ENCODE results near the gene SPSB4. TPM values are rescaled to one million over a fixed set of nuclear protein-coding genes. Genes with fewer than 3 reads are reported as not detected.

Gene SPSB4
- total and polyA plus RNA-seq, 8 donors, result 2.6 to 20.2 (median 11.1) TPM

GRCh38 chr3:141096981-141097380, 45.8 kb downstream of the SPSB4 start:
- H3K27ac ChIP-seq, result no peak overlapping the region
- no peaks in the 10 kb centered on the region for H3K27me3 ChIP-seq
- ATAC-seq, result no peak
- H3K36me3 ChIP-seq, result no peaks in the 10 kb centered on the region
- H3K4me3 ChIP-seq, result no peak overlapping the region
- H3K9me3 ChIP-seq, result no peaks in the 10 kb centered on the region
- peaks cover under 1 to 21% (median 15%) of the 10 kb centered on the region in 3 donors for H3K4me1 ChIP-seq
- 95 to 97% methylated on average over 3 of the region's 3 CpGs for WGBS, 2 donors
- no peak for FAIRE-seq
- intact Hi-C loops (cut with DNase I), result no loop called here
- no peak for TF ChIP-seq CTCF (IDR thresholded peaks at IDR 0.05)
- DNase-seq, result no peak

- Histone ChIP-seq H3K4me1 (peaks cover 10 to 13% (median 11%) of the 10 kb centered on the region in 3 donors), H3K27ac (no peak overlapping the region), H3K36me3 (no peaks in the 10 kb centered on the region), H3K9me3 (no peaks in the 10 kb centered on the region), H3K27me3 (no peaks in the 10 kb centered on the region), H3K4me3 (no peak overlapping the region)
- no peak for TF ChIP-seq CTCF (IDR thresholded peaks at IDR 0.05)
- FAIRE-seq, result no peak
- 96 to 98% methylated on average over 3 of the region's 3 CpGs for WGBS, 2 donors
- ATAC-seq, result no peak
- intact Hi-C loops (cut with DNase I), result loop anchor here in 1 of 3 donors (10.0 kb wide), 1 partner anchor 45 kb away; the partner anchor contains the start of gene SPSB4
- DNase-seq, result no peak
These were observed 49.0 kb downstream of the SPSB4 start for GRCh38 chr3:141100112-141100511.

GRCh38 chr3:141100531-141101320, 49.6 kb downstream of the SPSB4 start:
- Histone ChIP-seq H3K36me3 (no peaks in the 10 kb centered on the region), H3K27ac (no peak overlapping the region), H3K9me3 (no peaks in the 10 kb centered on the region), H3K27me3 (no peaks in the 10 kb centered on the region), H3K4me1 (peaks cover 12 to 16% (median 16%) of the 10 kb centered on the region in 3 donors), H3K4me3 (no peak overlapping the region)
- DNase-seq (no peak), ATAC-seq (no peak), FAIRE-seq (no peak)
- WGBS, 2 donors, result 90 to 92% methylated on average over 8 of the region's 8 CpGs
- TF ChIP-seq CTCF (IDR thresholded peaks at IDR 0.05), result no peak
- intact Hi-C loops (cut with DNase I), result loop anchor here in 1 of 3 donors (10.0 kb wide), 1 partner anchor 46 kb away; the partner anchor contains the start of gene SPSB4

- Histone ChIP-seq H3K4me1 (peaks cover 12 to 16% (median 16%) of the 10 kb centered on the region in 3 donors), H3K27ac (no peak overlapping the region), H3K9me3 (no peaks in the 10 kb centered on the region), H3K36me3 (no peaks in the 10 kb centered on the region), H3K4me3 (no peak overlapping the region), H3K27me3 (no peaks in the 10 kb centered on the region)
- intact Hi-C loops (cut with DNase I), result loop anchor here in 1 of 3 donors (10.0 kb wide), 1 partner anchor 48 kb away; the partner anchor contains the start of gene SPSB4
- WGBS, 2 donors, result 100% methylated on average over 1 of the region's 1 CpG
- ATAC-seq, result no peak
- no peak for FAIRE-seq
- TF ChIP-seq CTCF (IDR thresholded peaks at IDR 0.05), result no peak
- no peak for DNase-seq
These were observed 51.2 kb downstream of the SPSB4 start for GRCh38 chr3:141102372-141102771.

- 78% methylated on average over 2 of the region's 2 CpGs for WGBS, 2 donors
- ATAC-seq, result no peak
- Histone ChIP-seq H3K27me3 (no peaks in the 10 kb centered on the region), H3K27ac (peak overlapping the region in 2 of 4 donors; percentile 45 to 46), H3K4me1 (peaks cover 12 to 16% (median 16%) of the 10 kb centered on the region in 3 donors), H3K9me3 (no peaks in the 10 kb centered on the region), H3K36me3 (no peaks in the 10 kb centered on the region), H3K4me3 (no peak overlapping the region)
- no peak for TF ChIP-seq CTCF (IDR thresholded peaks at IDR 0.05)
- no peak for DNase-seq
- no peak for FAIRE-seq
- intact Hi-C loops (cut with DNase I), result loop anchor here in 1 of 3 donors (10.0 kb wide), 1 partner anchor 48 kb away; the partner anchor contains the start of gene SPSB4
These were observed 51.9 kb downstream of the SPSB4 start for GRCh38 chr3:141103067-141103466.

Measured in pancreas (tissue), 10 donors.